ENCODE data around the gene RPP25L. TPM values are rescaled to one million over a fixed set of nuclear protein-coding genes. Genes with fewer than 3 reads are reported as not detected.

Gene RPP25L
- total and polyA plus RNA-seq, 8 donors, result 17.7 to 22.4 (median 20.6) TPM

DNA sequence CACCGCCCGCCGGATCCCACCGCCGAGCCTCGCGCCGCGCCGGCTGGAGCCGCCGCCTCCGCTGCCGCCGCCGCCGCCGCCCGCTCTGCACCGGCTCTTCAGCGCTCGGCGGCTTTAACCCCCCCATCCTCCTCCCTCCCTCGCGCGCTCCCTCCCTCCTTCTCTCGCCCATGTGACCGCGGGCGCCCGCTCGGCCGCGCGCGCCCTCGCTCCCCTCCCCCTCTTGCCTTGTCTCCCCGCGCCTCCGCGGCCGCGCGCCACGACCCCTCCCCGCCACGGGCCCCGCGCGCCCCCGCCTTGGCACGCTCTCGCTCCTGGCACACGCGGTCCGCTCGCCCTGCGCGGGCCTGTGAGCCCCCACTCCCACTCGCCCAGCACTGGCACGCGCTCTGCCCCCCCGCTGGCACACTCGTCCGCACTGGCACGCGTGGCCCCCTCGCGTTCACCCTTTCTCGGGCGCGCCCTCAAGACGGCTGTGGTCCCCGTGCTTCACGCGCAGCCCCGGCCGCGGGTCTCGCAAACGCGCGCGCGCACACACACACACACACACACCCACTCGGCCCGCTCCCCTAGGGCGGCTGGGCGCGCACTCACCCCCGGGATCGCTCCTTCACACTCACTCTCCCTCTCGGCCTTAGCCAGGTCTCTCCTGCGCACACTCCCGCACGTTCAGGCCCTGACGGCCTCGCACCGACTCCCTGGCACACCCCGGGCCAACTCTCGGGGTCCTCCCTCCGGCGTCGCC is 22.1 kb downstream of the RPP25L start, which contains the start of gene CNTFR:
Gene CNTFR, minus strand, starts transcription at position 89 of the 745 bp plus-strand sequence. CDS start 20,743 bp downstream, outside the sequence.
- intact Hi-C loops (cut with DNase I), result loop anchor here in 1 of 2 donors (5.0 kb wide), 1 partner anchor 43 kb away; no protein-coding TSS in a partner anchor
- no peak within 1 kb of the TSS for H3K27ac ChIP-seq
- DNase-seq (peak in 1 of 4 donors; percentile 81), ATAC-seq (no peak)
- TF ChIP-seq, protein P1, sequence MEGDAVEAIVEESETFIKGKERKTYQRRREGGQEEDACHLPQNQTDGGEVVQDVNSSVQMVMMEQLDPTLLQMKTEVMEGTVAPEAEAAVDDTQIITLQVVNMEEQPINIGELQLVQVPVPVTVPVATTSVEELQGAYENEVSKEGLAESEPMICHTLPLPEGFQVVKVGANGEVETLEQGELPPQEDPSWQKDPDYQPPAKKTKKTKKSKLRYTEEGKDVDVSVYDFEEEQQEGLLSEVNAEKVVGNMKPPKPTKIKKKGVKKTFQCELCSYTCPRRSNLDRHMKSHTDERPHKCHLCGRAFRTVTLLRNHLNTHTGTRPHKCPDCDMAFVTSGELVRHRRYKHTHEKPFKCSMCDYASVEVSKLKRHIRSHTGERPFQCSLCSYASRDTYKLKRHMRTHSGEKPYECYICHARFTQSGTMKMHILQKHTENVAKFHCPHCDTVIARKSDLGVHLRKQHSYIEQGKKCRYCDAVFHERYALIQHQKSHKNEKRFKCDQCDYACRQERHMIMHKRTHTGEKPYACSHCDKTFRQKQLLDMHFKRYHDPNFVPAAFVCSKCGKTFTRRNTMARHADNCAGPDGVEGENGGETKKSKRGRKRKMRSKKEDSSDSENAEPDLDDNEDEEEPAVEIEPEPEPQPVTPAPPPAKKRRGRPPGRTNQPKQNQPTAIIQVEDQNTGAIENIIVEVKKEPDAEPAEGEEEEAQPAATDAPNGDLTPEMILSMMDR (IDR thresholded peaks at IDR 0.05), result no peak
- H3K4me1 ChIP-seq, result peaks cover 21 to 45% of the 10 kb centered on the region in 2 donors
- H3K36me3 ChIP-seq, result no peaks in the 10 kb centered on the region
- peaks cover 52 to 100% of the 10 kb centered on the region in 2 donors for H3K27me3 ChIP-seq
- peak within 1 kb of the TSS; percentile 15 to 30 for H3K4me3 ChIP-seq
- H3K9me3 ChIP-seq, result no peaks in the 10 kb centered on the region

DNA sequence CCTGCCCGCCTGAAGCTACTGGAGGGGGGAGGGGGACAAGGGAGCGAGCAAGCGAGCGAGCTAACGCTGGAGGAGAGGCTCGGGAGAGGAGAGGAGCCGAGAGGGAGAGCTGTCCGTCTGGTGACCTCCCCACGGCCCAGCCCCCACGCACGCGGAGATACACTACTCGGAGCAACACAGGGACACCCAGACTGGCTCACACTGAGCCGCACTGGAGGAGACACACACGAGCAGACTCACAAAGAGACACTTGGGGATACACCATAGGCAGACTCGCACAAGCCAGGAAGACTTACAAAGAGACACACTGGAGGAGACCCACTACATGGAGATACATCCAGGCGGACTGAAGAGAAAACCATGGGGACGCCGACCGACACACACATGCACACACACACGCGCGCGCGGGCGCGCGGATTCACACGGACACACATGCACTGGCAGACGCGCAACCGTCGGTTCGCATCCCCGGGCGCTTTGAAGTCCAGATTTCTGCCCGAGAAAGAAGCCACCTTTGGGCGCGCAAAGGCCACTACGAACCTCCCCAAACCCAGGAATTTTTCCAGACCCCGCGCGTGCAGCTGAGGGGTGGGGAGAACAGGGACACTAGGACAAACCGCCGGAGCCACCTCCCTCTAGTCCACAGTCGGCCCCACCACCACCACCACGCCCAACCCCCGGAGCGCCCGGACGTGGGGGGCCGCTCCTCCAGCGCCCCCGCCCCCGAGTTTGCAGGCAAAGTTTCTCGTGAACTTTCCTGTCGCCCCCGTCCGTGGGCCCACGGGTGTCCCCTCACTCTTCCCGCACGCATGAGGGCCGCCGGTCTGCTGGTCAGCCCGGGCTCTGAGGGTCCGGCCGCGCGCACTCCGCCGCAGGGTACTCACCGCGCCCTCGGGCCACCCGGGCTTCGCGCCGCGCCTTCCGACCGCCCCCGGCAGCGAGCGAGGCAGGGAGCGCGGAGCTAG is 22.9 kb downstream of the RPP25L start:
- Histone ChIP-seq H3K9me3 (no peaks in the 10 kb centered on the region), H3K36me3 (no peaks in the 10 kb centered on the region), H3K27ac (no peak overlapping the region), H3K4me3 (peak overlapping the region in 1 of 2 donors; percentile 2), H3K27me3 (peaks cover 58 to 100% of the 10 kb centered on the region in 2 donors), H3K4me1 (peaks cover 21 to 45% of the 10 kb centered on the region in 2 donors)
- DNase-seq, result no peak
- ATAC-seq, result no peak
- TF ChIP-seq, protein P1 (IDR thresholded peaks at IDR 0.05), result no peak
- intact Hi-C loops (cut with DNase I), result no loop called here

DNA sequence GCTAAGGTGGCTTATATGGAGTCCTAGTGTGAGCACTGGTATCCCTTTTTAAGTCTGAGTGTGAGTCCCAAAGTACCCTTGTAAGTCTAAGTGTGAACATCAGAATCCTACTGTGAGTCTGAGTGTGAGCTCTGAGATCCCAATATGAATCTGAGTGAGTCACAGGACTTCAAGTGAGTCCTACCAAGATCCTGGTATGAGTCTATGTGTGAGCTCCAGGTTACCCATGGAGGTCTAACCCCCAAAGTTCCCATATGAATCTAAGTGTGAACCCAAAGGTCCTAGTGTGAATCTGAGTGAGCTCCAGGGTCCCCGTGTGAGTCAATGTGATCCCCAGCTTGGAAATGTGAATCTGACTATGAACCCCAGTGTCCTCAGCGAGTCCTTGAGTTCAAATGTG is 24.6 kb downstream of the RPP25L start:
- Histone ChIP-seq H3K27me3 (peaks cover 47 to 100% of the 10 kb centered on the region in 2 donors), H3K36me3 (no peaks in the 10 kb centered on the region), H3K4me1 (peaks cover 17 to 36% of the 10 kb centered on the region in 2 donors), H3K9me3 (no peaks in the 10 kb centered on the region), H3K27ac (no peak overlapping the region), H3K4me3 (no peak overlapping the region)
- no peak for DNase-seq
- no peak for ATAC-seq
- TF ChIP-seq, protein P1 (IDR thresholded peaks at IDR 0.05), result no peak
- intact Hi-C loops (cut with DNase I), result no loop called here

DNA sequence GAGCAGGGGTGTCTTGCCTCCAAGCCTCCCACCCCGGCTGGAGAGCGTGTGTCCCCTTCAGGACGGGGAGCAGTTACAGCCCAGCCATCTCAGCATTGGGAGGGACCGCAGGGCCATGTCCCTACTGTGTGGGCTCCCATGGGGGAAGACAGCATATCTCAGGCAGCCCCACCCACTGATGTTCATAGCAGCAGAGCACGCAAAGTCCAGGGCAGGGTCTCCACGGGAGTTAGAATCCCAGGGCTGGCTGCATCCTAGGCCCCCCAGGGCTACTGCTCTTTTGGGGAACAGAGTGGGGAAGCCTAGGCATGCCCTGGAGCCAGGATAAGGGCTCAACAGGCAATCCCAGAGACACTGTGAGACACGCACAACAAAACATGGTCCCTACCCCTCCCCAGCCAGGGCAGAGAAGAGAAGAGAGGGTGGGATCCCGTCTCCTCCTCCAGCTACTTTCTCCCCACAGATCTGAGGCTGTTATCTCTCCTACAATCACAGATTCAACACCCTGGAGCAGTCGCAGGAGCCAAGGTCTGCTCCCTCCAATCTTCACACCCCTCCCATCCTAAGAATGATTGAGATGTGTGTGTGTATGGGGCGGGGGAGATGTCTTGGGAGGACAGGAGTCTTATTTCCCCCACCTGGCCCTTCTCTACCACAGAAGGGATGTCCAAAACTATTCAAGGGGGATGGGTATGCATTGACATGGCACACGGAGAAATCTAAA is 25.8 kb downstream of the RPP25L start:
- ATAC-seq (no peak), DNase-seq (no peak)
- Histone ChIP-seq H3K27ac (no peak overlapping the region), H3K27me3 (peaks cover 39 to 100% of the 10 kb centered on the region in 2 donors), H3K9me3 (no peaks in the 10 kb centered on the region), H3K36me3 (no peaks in the 10 kb centered on the region), H3K4me3 (no peak overlapping the region), H3K4me1 (peaks cover 9 to 25% of the 10 kb centered on the region in 2 donors)
- TF ChIP-seq, protein P1 (IDR thresholded peaks at IDR 0.05), result no peak
- intact Hi-C loops (cut with DNase I), result no loop called here
